Thoracic aorta (tissue), 2 donors: ENCODE results near the gene ACSS1. TPM values are rescaled to one million over a fixed set of nuclear protein-coding genes. Genes with fewer than 3 reads are reported as not detected.

ENCODE experiments used
- ATAC-seq: fragments of 150-250 bp; one replicate; pipeline ENCODE4 v1.8.0; 2017; ENCODE audit warnings: low read depth; ENCODE audit not compliant: insufficient number of reproducible peaks, low FRiP score
- DNase-seq: peaks from one replicate; pipeline ENCODE4 v3.0.0-alpha.2; 2020; ENCODE audit warnings: low spot score
- H3K27ac ChIP-seq, 2 donors: fragments of 200-600 bp; sonication (generic); 1 replicate in 1 of 2; 2 replicates in 1 of 2; pipeline ENCODE4 v1.5.1; 2016; ENCODE audit warnings: mild to moderate bottlenecking in 2 of 2, moderate library complexity in 2 of 2
- H3K27me3 ChIP-seq: fragments of 200-600 bp; sonication (generic); replicated peaks from 2 replicates; pipeline ENCODE4 v1.6.0; 2016; ENCODE audit warnings: mild to moderate bottlenecking; ENCODE audit not compliant: insufficient read depth
- H3K36me3 ChIP-seq: fragments of 200-600 bp; sonication (generic); one replicate; pipeline ENCODE4 v1.5.1; 2016
- H3K4me1 ChIP-seq, 2 donors: fragments of 200-600 bp; sonication (generic); 1 replicate in 1 of 2; 2 replicates in 1 of 2; pipeline versions ENCODE4 v1.5.1 to v1.6.0; 2016; ENCODE audit warnings: low read depth in 2 of 2, mild to moderate bottlenecking in 1 of 2; ENCODE audit not compliant: control insufficient read depth in 1 of 2
- H3K4me3 ChIP-seq: fragments of 200-600 bp; sonication (generic); 2 replicates; pipeline ENCODE4 v1.5.1; 2016; ENCODE audit warnings: mild to moderate bottlenecking
- H3K9me3 ChIP-seq: fragments of 200-600 bp; sonication (generic); 2 replicates; pipeline ENCODE4 v1.5.1; 2016
- CTCF ChIP-seq: fragments of 200-600 bp; sonication (generic); IDR thresholded peaks from one replicate; pipeline ENCODE4 v1.5.1; 2019; ENCODE audit warnings: antibody characterized with exemption
- total RNA-seq, 2 donors: library from RNA; depleted of rRNA; stranded (reverse); fragments of >200 nt; gene quantifications; one replicate each; pipeline versions ENCODE4 v1.1.0 to v1.2.3, GENCODE V29; 2016

Gene ACSS1
- total RNA-seq, 2 donors from 2014 or later, result 26.0 to 31.7 TPM

DNA sequence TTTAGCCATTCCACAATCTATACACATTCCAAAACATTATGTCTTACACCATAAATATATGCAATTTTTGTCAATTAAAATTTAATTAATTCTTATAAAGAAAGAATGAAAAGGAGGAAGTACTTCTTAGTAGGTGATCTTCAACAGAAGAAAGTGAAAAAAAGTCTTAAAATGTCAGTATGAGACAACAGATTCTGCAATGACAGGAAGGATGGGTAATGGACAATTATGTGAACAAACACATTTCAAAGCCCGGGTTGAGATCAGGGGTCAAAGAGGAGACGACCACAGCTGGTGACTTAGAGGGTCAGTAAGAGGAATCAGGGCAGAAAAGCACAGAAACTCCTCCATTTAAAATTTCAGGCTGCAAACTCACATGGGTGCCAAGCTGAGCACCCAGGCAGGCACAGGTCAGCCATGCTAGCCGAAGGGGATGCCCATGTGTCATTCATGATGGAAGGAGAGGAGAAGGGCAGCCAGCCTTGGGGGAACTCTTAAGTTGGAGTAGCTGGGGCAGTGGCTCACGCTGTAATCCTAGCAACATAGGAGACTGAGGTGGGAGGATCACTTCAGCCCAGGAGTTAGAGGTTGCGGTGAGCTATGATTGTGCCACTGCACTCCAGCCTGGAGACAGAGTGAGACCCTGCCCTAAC, 13.0 kb upstream of the ACSS1 start:
- Histone ChIP-seq H3K36me3 (no peaks in the 10 kb centered on the region), H3K4me3 (no peak overlapping the region), H3K4me1 (peaks cover 0 to 5% of the 10 kb centered on the region in 2 donors), H3K27me3 (no peaks in the 10 kb centered on the region), H3K9me3 (no peaks in the 10 kb centered on the region), H3K27ac (no peak overlapping the region)
- no peak for ATAC-seq
- DNase-seq, result no peak
- no peak for TF ChIP-seq CTCF

DNA sequence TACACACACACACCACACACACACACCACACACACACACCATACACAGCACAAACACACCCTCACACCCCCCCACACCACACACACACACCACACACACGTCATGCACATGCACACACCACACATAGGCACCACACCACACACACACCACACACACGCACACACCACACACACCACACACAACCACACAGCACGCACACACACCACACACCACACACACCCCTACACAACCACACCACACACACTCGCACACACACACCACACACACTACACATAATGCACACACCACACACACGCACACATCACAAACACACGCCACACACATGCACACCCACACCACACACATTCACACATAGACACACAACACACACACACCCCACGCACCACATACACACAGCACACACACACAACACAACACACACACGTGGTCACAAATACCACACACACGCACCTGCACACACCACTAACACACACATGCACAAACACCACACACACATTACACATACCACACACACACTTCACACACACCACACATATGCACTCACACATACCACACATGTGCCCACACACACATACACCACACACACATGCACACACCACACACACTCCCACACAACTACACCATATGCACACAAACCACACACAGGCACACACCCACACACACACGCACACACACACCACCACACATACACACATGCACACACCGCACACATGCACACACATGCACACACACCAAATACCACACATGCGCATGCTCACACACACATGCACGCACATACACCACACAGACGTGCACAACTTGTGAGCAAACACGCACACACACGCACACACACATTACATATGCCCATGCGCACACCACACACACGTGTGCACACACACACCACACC, 9.4 kb upstream of the ACSS1 start:
- Histone ChIP-seq H3K27me3 (no peaks in the 10 kb centered on the region), H3K27ac (no peak overlapping the region), H3K36me3 (no peaks in the 10 kb centered on the region), H3K4me1 (peaks cover 0 to 19% of the 10 kb centered on the region in 2 donors), H3K9me3 (no peaks in the 10 kb centered on the region), H3K4me3 (no peak overlapping the region)
- no peak for DNase-seq
- no peak for ATAC-seq
- TF ChIP-seq CTCF, result no peak

DNA sequence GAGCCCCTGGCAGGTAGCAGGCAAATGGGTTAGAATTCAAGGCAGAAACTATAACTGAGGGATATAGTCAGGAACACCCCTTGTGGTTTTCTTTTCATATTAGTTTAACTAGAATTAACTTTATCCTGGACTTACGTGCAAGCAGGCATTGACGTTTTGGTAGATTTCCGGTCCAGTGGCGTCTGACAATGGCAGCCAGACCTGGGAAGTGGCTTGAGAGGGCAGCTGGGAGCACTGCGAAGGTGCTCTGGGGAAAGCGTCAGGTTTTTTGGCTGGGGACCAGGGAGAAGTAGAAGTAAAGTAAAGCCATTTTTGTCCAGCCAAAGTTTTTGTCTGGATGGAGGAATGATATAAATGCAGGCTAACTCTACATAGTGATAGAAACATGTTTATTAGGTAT, 8.4 kb upstream of the ACSS1 start:
- H3K36me3 ChIP-seq, result no peaks in the 10 kb centered on the region
- H3K27me3 ChIP-seq, result no peaks in the 10 kb centered on the region
- H3K9me3 ChIP-seq, result no peaks in the 10 kb centered on the region
- no peak for TF ChIP-seq CTCF
- H3K4me3 ChIP-seq, result no peak overlapping the region
- no peak overlapping the region for H3K27ac ChIP-seq
- DNase-seq (no peak), ATAC-seq (no peak)
- H3K4me1 ChIP-seq, result peaks cover 0 to 19% of the 10 kb centered on the region in 2 donors

DNA sequence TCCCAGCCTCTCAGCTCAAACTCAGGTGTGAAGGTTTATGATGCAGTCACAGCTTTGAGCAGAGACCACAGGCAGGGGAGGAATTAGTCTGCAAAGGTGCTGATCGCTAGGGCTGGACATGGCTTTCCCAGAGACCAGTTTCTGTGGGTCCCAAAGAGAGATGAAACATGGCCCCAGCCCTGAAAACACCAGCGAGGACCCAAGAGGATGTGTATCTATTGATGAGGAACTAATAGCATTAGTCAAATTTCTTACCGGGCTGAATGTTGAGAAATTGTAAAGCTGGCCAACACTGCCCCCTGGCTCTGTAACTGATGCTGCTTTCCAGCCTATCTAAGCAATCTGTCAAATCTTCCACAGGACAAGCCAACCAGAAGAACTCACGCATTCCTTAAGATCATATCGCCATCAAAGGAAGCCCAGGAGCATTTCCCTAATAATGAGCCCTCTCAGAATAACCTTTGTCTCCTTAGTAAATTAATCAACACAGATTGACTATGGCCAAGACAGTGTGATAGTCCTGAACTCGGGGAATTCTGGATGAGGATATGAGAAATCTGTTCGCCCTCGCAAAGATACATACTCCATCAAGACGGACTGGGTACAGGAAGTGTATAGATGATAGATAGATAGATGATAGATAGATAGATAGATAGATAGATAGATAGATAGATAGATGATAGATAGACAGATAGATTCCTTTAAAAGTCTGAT, 7.8 kb upstream of the ACSS1 start:
- Histone ChIP-seq H3K9me3 (no peaks in the 10 kb centered on the region), H3K36me3 (no peaks in the 10 kb centered on the region), H3K27me3 (no peaks in the 10 kb centered on the region), H3K4me1 (peaks cover 0 to 19% of the 10 kb centered on the region in 2 donors), H3K4me3 (no peak overlapping the region), H3K27ac (no peak overlapping the region)
- peak; percentile 80 for ATAC-seq
- peak; percentile 76 for TF ChIP-seq CTCF
- DNase-seq, result no peak
